HCT116 (cell line): ENCODE results near the gene CACNA1C. TPM values are rescaled to one million over a fixed set of nuclear protein-coding genes. Genes with fewer than 3 reads are reported as not detected.

Source experiments
- ATAC-seq: fragments of 200-7000 bp; cut with Tn5 transposase; 2 replicates; pipeline ENCODE4 v1.9.1; 2020; ENCODE audit warnings: mild to moderate bottlenecking, moderate library complexity
- BruUV-seq: library from RNA; stranded (reverse); fragments of 400-500 nt; replicated peaks from 2 replicates; lab custom pipeline; 2021; lab: Mats Ljungman, UMichigan
- CTCF ChIA-PET: fragments of 300-600 bp; sonication (Branson Sonifier 250); formaldehyde crosslinking; loops from one replicate; lab custom pipeline; 2021; ENCODE audit warnings: antibody characterized with exemption; lab: Charles Lee
- POLR2A ChIA-PET: fragments of 300-600, 350-600 bp; sonication (Branson Sonifier 250); formaldehyde crosslinking; loops from one replicate; lab custom pipeline; 2021; ENCODE audit warnings: antibody characterized with exemption; lab: Charles Lee
- RAD21 ChIA-PET, 2 experiments: fragments of 300-600 bp; sonication (Branson Sonifier 250); formaldehyde crosslinking; loops; one replicate each; lab custom pipeline; 2023; ENCODE audit warnings: low total read pairs in 2 of 2; ENCODE audit not compliant: uncharacterized antibody in 2 of 2, unreplicated experiment in 2 of 2, low non-redundant PET in 1 of 2; lab: Charles Lee
- DNase-seq: peaks from one replicate; pipeline ENCODE4 v3.0.0-alpha.2; 2010; ENCODE audit warnings: low read depth, low spot score
- H2AFZ ChIP-seq: fragments of 200-600 bp; shearing (Covaris generic), sonication (generic); 2 replicates; pipeline ENCODE4 v1.6.1; 2017; ENCODE audit warnings: low read depth, mixed run types, mixed read lengths, antibody characterized with exemption, low read length; ENCODE audit not compliant: poor library complexity, severe bottlenecking
- H3K27ac ChIP-seq: 2 replicates; pipeline ENCODE4 v1.5.1; 2012; ENCODE audit warnings: low read depth, low read length
- H3K27me3 ChIP-seq: fragments of 200-600 bp; sonication (generic); 2 replicates; pipeline ENCODE4 v1.6.1; 2016; ENCODE audit warnings: mixed run types, low read length, mixed read lengths; ENCODE audit not compliant: insufficient read depth
- H3K36me3 ChIP-seq, 2 experiments: fragments of 200-500 bp in 1 of 2; fragments of 200-600 bp in 1 of 2; sonication (Bioruptor generic) in 1 of 2; sonication (generic) in 1 of 2; 2 replicates each; pipeline versions ENCODE4 v1.5.1 to v1.6.1; 2014 to 2016; ENCODE audit warnings: low read length in 2 of 2, inconsistent platforms in 1 of 2, mixed read lengths in 1 of 2, mixed run types in 1 of 2; ENCODE audit not compliant: insufficient read depth in 2 of 2, control insufficient read depth in 1 of 2
- H3K4me1 ChIP-seq, 2 experiments: fragments of 200-600 bp in 1 of 2; sonication (generic) in 1 of 2; 2 replicates each; pipeline versions ENCODE4 v1.5.1 to v1.6.1; 2012 to 2017; ENCODE audit warnings: low read length in 2 of 2, inconsistent platforms in 1 of 2, mild to moderate bottlenecking in 1 of 2, mixed read lengths in 1 of 2, mixed run types in 1 of 2, moderate library complexity in 1 of 2; ENCODE audit not compliant: insufficient read depth in 2 of 2, control insufficient read depth in 1 of 2
- H3K4me2 ChIP-seq: fragments of 200-600 bp; sonication (generic); 2 replicates; pipeline ENCODE4 v1.6.1; 2017; ENCODE audit warnings: mixed run types, low read length, mixed read lengths
- H3K4me3 ChIP-seq, 2 experiments: fragments of 200-600 bp in 1 of 2; sonication (generic) in 1 of 2; replicated peaks in 1 of 2; 2 replicates each; pipeline ENCODE4 v1.5.1; 2011 to 2016; ENCODE audit warnings: low read length in 2 of 2, control low read depth in 1 of 2, low read depth in 1 of 2, mild to moderate bottlenecking in 1 of 2, mixed read lengths in 1 of 2, mixed run types in 1 of 2
- H3K79me2 ChIP-seq: fragments of 200-600 bp; sonication (generic); 2 replicates; pipeline ENCODE4 v1.6.1; 2017; ENCODE audit warnings: mild to moderate bottlenecking, mixed run types, low read length, moderate library complexity, mixed read lengths; ENCODE audit not compliant: insufficient read depth
- H3K9ac ChIP-seq: fragments of 200-600 bp; sonication (generic); 2 replicates; pipeline ENCODE4 v1.6.1; 2016; ENCODE audit warnings: low read length, mixed read lengths
- H3K9me2 ChIP-seq: fragments of 200-600 bp; sonication (generic), shearing (Covaris generic); 2 replicates; pipeline ENCODE4 v1.6.1; 2017; ENCODE audit warnings: mixed run types, mild to moderate bottlenecking, moderate library complexity; ENCODE audit not compliant: insufficient read depth
- H3K9me3 ChIP-seq, 2 experiments: fragments of 200-500 bp in 1 of 2; fragments of 200-600 bp in 1 of 2; sonication (Bioruptor generic) in 1 of 2; sonication (generic) in 1 of 2; 2 replicates each; pipeline ENCODE4 v1.6.1; 2014 to 2017; ENCODE audit warnings: low read length in 2 of 2, mixed read lengths in 2 of 2, inconsistent platforms in 1 of 2, low read depth in 1 of 2, mild to moderate bottlenecking in 1 of 2, mixed run types in 1 of 2, moderate library complexity in 1 of 2; ENCODE audit not compliant: control insufficient read depth in 1 of 2, insufficient read depth in 1 of 2
- H4K20me1 ChIP-seq: fragments of 200-600 bp; sonication (generic), shearing (Covaris generic); 2 replicates; pipeline ENCODE4 v1.6.1; 2017; ENCODE audit warnings: mixed run types, mild to moderate bottlenecking, moderate library complexity; ENCODE audit not compliant: insufficient read depth
- CEBPB ChIP-seq: IDR thresholded peaks from 2 replicates; pipeline ENCODE4 v1.6.1; 2012; ENCODE audit warnings: low read depth
- EGR1 ChIP-seq: IDR thresholded peaks from 2 replicates; pipeline ENCODE4 v1.6.1; 2012; ENCODE audit warnings: low read depth
- ELF1 ChIP-seq: IDR thresholded peaks from 2 replicates; pipeline ENCODE4 v1.6.1; 2012; ENCODE audit warnings: low read depth, borderline replicate concordance
- EZH2 ChIP-seq: fragments of 200-600 bp; sonication (generic); IDR thresholded peaks from 2 replicates; pipeline ENCODE4 v1.6.1; 2017; ENCODE audit warnings: antibody characterized with exemption, mixed run types
- EZH2phosphoT487 ChIP-seq: fragments of 200-600 bp; IDR thresholded peaks from 2 replicates; pipeline ENCODE4 v1.6.1; 2018; ENCODE audit warnings: antibody characterized with exemption, borderline replicate concordance
- FOSL1 ChIP-seq: IDR thresholded peaks from 2 replicates; pipeline ENCODE4 v1.6.1; 2012; ENCODE audit warnings: low read depth
- JUND ChIP-seq: IDR thresholded peaks from 2 replicates; pipeline ENCODE4 v1.6.1; 2012
- RAD21 ChIP-seq: IDR thresholded peaks from 2 replicates; pipeline ENCODE4 v1.6.1; 2012; ENCODE audit warnings: low read depth, mild to moderate bottlenecking
- SIN3A ChIP-seq: IDR thresholded peaks from 2 replicates; pipeline ENCODE4 v1.6.1; 2012; ENCODE audit warnings: low read depth
- SP1 ChIP-seq: IDR thresholded peaks from 2 replicates; pipeline ENCODE4 v1.6.1; 2012; ENCODE audit warnings: low read depth
- TCF7L2 ChIP-seq: IDR thresholded peaks from 2 replicates; pipeline ENCODE4 v1.7.0; 2011; ENCODE audit warnings: borderline replicate concordance, inconsistent platforms; ENCODE audit not compliant: insufficient read depth, insufficient read length; ENCODE audit errors: extremely low read depth
- YY1 ChIP-seq: IDR thresholded peaks from 2 replicates; pipeline ENCODE4 v1.6.1; 2011; ENCODE audit warnings: low read length, low read depth, moderate library complexity, mild to moderate bottlenecking; ENCODE audit not compliant: insufficient replicate concordance; ENCODE audit errors: extremely low read depth
- ZFX ChIP-seq: fragments of 450-650 bp; IDR thresholded peaks from 2 replicates; pipeline ENCODE4 v1.6.1; 2017
- ZNF274 ChIP-seq: fragments of 200-500 bp; sonication (Bioruptor generic); IDR thresholded peaks from 2 replicates; pipeline ENCODE4 v1.6.1; 2014; ENCODE audit warnings: mild to moderate bottlenecking, low read depth, low read length, inconsistent platforms
- intact Hi-C: fragments of 100-400 bp; cut with micrococcal nuclease; formaldehyde crosslinking; loops from 2 replicates; pipeline ENCODE4 v1.10.0; 2022
- total RNA-seq: library from RNA; stranded (reverse); gene quantifications from one replicate; pipeline ENCODE4 v1.2.1, GENCODE V29; 2021; ENCODE audit not compliant: unreplicated experiment
- TF ChIP-seq, protein P1 (sequence below): IDR thresholded peaks from 2 replicates; pipeline ENCODE4 v1.6.1; 2012
- TF ChIP-seq, protein P2 (sequence below): IDR thresholded peaks from 2 replicates; pipeline ENCODE4 v1.6.1; 2012; ENCODE audit warnings: low read depth
- TF ChIP-seq, protein P3 (sequence below): IDR thresholded peaks from 2 replicates; pipeline ENCODE4 v1.6.1; 2011; ENCODE audit warnings: mild to moderate bottlenecking, low read length, moderate library complexity; ENCODE audit not compliant: insufficient replicate concordance; ENCODE audit errors: extremely low read depth

Gene CACNA1C
- total RNA-seq, 1 experiment from 2014 or later: 0.05 TPM

DNA sequence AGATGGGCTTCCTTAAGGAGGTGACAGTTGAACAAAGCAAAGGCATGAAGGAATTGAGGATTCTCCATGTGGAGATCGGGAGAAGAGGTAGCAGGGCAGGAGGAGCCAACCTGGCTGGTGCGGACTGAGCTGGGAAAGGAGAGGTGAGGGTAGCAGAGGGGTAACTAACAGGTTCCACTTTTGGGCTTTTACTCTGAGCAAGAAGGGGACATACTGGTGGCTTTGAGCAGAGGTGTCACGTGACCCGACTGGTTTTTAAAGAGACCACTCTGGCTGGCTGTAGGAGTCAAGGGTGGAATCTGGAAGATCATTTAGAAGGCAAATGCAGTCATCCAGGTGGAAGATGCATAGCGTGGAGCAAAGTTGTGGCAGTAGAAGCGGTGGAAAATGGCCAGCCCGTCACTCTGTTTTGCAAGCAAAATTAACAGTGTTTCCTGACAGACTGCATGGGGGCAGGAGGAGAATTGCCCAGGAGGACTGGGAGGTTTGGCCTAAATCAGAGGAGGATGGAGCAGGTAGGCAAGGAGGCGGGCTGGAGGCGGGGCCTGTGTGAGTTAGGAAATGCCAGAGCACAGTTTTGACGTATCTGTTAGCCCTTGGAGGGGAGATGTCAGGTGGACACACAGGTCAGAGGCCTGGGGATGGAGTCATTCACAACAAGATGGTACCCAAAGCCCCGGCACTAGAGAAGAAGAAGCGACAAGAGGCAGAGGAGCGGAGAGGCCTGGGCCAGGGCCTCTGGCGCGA lies 585.7 kb downstream of the CACNA1C start:
- Histone ChIP-seq H3K79me2 (no peaks in the 10 kb centered on the region), H3K4me1 (peaks cover 22 to 35% of the 10 kb centered on the region in 2 experiments), H3K27ac (no peak overlapping the region), H2AFZ (no peak overlapping the region), H3K4me2 (no peak overlapping the region), H3K4me3 (no peak overlapping the region), H3K9me2 (no peaks in the 10 kb centered on the region), H4K20me1 (no peaks in the 10 kb centered on the region), H3K36me3 (no peaks in the 10 kb centered on the region), H3K9me3 (no peaks in the 10 kb centered on the region), H3K9ac (no peak overlapping the region)
- ChIA-PET CTCF (no interaction called here), RAD21 (no interaction called here)
- no TSS peak for BruUV-seq
- TF ChIP-seq, protein P1, sequence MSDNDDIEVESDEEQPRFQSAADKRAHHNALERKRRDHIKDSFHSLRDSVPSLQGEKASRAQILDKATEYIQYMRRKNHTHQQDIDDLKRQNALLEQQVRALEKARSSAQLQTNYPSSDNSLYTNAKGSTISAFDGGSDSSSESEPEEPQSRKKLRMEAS: no peak
- TF ChIP-seq SP1 (no peak), ELF1 (no peak), FOSL1 (no peak), EGR1 (no peak), CEBPB (no peak), YY1 (no peak), TCF7L2 (no peak), JUND (no peak), SIN3A (no peak), ZNF274 (no peak), EZH2phosphoT487 (no peak), EZH2 (no peak), ZFX (no peak), RAD21 (no peak)
- TF ChIP-seq, protein P2, sequence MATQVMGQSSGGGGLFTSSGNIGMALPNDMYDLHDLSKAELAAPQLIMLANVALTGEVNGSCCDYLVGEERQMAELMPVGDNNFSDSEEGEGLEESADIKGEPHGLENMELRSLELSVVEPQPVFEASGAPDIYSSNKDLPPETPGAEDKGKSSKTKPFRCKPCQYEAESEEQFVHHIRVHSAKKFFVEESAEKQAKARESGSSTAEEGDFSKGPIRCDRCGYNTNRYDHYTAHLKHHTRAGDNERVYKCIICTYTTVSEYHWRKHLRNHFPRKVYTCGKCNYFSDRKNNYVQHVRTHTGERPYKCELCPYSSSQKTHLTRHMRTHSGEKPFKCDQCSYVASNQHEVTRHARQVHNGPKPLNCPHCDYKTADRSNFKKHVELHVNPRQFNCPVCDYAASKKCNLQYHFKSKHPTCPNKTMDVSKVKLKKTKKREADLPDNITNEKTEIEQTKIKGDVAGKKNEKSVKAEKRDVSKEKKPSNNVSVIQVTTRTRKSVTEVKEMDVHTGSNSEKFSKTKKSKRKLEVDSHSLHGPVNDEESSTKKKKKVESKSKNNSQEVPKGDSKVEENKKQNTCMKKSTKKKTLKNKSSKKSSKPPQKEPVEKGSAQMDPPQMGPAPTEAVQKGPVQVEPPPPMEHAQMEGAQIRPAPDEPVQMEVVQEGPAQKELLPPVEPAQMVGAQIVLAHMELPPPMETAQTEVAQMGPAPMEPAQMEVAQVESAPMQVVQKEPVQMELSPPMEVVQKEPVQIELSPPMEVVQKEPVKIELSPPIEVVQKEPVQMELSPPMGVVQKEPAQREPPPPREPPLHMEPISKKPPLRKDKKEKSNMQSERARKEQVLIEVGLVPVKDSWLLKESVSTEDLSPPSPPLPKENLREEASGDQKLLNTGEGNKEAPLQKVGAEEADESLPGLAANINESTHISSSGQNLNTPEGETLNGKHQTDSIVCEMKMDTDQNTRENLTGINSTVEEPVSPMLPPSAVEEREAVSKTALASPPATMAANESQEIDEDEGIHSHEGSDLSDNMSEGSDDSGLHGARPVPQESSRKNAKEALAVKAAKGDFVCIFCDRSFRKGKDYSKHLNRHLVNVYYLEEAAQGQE: no peak
- TF ChIP-seq, protein P3, sequence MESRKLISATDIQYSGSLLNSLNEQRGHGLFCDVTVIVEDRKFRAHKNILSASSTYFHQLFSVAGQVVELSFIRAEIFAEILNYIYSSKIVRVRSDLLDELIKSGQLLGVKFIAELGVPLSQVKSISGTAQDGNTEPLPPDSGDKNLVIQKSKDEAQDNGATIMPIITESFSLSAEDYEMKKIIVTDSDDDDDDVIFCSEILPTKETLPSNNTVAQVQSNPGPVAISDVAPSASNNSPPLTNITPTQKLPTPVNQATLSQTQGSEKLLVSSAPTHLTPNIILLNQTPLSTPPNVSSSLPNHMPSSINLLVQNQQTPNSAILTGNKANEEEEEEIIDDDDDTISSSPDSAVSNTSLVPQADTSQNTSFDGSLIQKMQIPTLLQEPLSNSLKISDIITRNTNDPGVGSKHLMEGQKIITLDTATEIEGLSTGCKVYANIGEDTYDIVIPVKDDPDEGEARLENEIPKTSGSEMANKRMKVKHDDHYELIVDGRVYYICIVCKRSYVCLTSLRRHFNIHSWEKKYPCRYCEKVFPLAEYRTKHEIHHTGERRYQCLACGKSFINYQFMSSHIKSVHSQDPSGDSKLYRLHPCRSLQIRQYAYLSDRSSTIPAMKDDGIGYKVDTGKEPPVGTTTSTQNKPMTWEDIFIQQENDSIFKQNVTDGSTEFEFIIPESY: no peak
- TF ChIP-seq, all 23 proteins: peak for 0
- intact Hi-C loops: no loop called here
- no peak for ATAC-seq
- POLR2A ChIA-PET: no interaction called here
- DNase-seq: no peak
- H3K27me3 ChIP-seq: no peaks in the 10 kb centered on the region
